ENCODE measurements around the gene SELENON. TPM values are rescaled to one million over a fixed set of nuclear protein-coding genes. Genes with fewer than 3 reads are reported as not detected.

SELENON gene
- total RNA-seq, 6 experiments from 2014 or later: 11.9 to 21.8 (median 17.8) TPM

GRCh38 chr1:25782608-25783201 is 17.3 kb upstream of the SELENON start:
- H3K4me3 ChIP-seq: no peak overlapping the region
- TF ChIP-seq, protein P1, sequence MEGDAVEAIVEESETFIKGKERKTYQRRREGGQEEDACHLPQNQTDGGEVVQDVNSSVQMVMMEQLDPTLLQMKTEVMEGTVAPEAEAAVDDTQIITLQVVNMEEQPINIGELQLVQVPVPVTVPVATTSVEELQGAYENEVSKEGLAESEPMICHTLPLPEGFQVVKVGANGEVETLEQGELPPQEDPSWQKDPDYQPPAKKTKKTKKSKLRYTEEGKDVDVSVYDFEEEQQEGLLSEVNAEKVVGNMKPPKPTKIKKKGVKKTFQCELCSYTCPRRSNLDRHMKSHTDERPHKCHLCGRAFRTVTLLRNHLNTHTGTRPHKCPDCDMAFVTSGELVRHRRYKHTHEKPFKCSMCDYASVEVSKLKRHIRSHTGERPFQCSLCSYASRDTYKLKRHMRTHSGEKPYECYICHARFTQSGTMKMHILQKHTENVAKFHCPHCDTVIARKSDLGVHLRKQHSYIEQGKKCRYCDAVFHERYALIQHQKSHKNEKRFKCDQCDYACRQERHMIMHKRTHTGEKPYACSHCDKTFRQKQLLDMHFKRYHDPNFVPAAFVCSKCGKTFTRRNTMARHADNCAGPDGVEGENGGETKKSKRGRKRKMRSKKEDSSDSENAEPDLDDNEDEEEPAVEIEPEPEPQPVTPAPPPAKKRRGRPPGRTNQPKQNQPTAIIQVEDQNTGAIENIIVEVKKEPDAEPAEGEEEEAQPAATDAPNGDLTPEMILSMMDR (IDR thresholded peaks at IDR 0.05): no peak
- no peak for TF ChIP-seq POLR2A (IDR thresholded peaks at IDR 0.05)
- ATAC-seq: no peak
- H3K27me3 ChIP-seq: no peaks in the 10 kb centered on the region
- H3K36me3 ChIP-seq: peaks cover 0 to 4% (median 0%) of the 10 kb centered on the region in 4 donors
- H3K27ac ChIP-seq: no peak overlapping the region
- peaks cover 0 to 17% (median 8%) of the 10 kb centered on the region in 4 donors for H3K4me1 ChIP-seq
- intact Hi-C loops (cut with DNase I): no loop called here
- H3K9me3 ChIP-seq: no peaks in the 10 kb centered on the region
- no peak for DNase-seq
- WGBS (ENCODE audit: insufficient coverage, low coverage, low lambda C conversion rate, missing lambda C conversion rate): 49% methylated on average over 13 of the region's 18 CpGs

DNA sequence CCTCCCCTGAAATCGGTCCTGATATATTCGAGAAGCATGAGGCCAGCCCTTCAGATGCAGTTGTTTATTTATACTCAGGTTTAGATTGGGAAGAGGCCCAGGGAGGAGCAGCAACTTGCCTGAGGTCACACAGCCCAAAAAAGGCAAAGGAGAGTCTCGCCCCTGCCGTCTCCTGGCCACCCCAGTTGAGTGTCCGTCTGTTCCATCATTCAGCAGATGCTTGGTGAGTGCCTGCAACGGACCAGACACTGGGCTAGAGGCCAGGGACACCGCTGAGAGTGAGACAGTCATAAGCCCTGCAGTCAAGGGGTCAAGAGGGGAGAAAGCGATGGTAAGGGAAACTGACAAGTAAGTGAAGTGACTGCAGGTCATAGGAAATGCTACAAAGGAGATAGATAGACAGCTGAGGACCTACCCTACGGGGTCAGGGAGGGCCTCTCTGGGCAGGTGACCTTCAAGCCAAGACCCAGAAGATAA is 15.4 kb upstream of the SELENON start:
- Histone ChIP-seq H3K36me3 (peaks cover 0 to 4% (median 0%) of the 10 kb centered on the region in 4 donors), H3K27ac (no peak overlapping the region), H3K4me3 (no peak overlapping the region), H3K27me3 (no peaks in the 10 kb centered on the region), H3K9me3 (no peaks in the 10 kb centered on the region), H3K4me1 (peaks cover 0 to 17% (median 8%) of the 10 kb centered on the region in 4 donors)
- TF ChIP-seq POLR2A (IDR thresholded peaks at IDR 0.05): no peak
- TF ChIP-seq, protein P1 (IDR thresholded peaks at IDR 0.05): no peak
- WGBS (ENCODE audit: insufficient coverage, low coverage, low lambda C conversion rate, missing lambda C conversion rate): 63% methylated on average over 7 of the region's 9 CpGs
- intact Hi-C loops (cut with DNase I): no loop called here
- ATAC-seq: peak in 3 of 4 donors; percentile 17 to 32 (median 22)
- DNase-seq: no peak

- Histone ChIP-seq H3K9me3 (no peaks in the 10 kb centered on the region), H3K27me3 (no peaks in the 10 kb centered on the region), H3K4me1 (peaks cover 0 to 9% (median 4%) of the 10 kb centered on the region in 4 donors), H3K36me3 (peaks cover 0 to 4% (median 0%) of the 10 kb centered on the region in 4 donors), H3K4me3 (no peak overlapping the region), H3K27ac (no peak overlapping the region)
- ATAC-seq: no peak
- TF ChIP-seq, protein P1 (IDR thresholded peaks at IDR 0.05): no peak
- TF ChIP-seq POLR2A (IDR thresholded peaks at IDR 0.05): no peak
- intact Hi-C loops (cut with DNase I): no loop called here
- DNase-seq: no peak
- WGBS (ENCODE audit: insufficient coverage, low coverage, low lambda C conversion rate, missing lambda C conversion rate): 77% methylated on average over 7 of the region's 10 CpGs
Measured at GRCh38 chr1:25785333-25786067, 14.5 kb upstream of the SELENON start.

DNA sequence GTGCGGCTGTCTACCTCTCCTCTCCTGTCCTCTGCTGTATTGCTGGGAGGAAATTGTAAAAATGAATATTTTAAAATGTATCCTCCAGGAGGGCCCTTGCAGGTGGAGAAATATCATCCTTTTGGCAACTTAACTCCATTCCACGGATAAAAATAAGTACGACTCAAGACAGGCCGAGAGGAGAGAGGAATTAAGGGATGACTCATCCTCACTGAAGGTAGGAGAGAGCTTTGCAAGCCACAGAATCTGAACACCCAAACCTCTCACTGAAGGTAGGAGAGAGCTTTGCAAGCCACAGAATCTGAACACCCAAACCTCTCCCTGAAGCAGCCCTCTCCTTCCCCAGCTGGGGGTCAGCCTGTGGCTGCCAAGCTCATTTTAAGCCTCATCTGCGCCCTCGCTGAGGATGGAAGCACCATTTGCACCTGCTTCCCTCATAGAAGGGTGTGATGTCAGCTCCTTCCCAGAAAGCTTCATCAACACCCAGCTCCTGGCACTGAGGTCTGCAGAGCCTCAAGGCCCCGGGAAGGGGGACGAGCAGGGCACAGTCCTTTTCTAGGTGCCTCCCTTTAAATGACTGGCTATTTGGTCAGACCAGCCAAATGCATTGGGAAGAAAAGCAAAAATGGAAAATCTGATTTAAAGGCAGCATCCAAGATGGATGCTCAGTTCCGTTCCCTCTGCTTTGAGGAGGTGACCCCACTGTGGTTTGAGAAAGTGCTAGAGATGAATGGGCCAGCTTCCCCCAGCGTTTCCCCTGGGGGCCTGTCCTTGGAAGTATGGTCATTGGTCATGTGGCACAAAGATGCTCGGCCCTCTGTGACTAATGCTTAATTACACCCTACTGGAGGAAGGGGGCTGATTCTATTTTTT is 12.9 kb upstream of the SELENON start:
- H3K27me3 ChIP-seq: no peaks in the 10 kb centered on the region
- 79% methylated on average over 6 of the region's 11 CpGs for WGBS (ENCODE audit: insufficient coverage, low coverage, low lambda C conversion rate, missing lambda C conversion rate)
- TF ChIP-seq, protein P1 (IDR thresholded peaks at IDR 0.05): no peak
- TF ChIP-seq POLR2A (IDR thresholded peaks at IDR 0.05): no peak
- intact Hi-C loops (cut with DNase I): no loop called here
- DNase-seq: no peak
- no peak overlapping the region for H3K4me3 ChIP-seq
- no peak for ATAC-seq
- no peak overlapping the region for H3K27ac ChIP-seq
- H3K9me3 ChIP-seq: no peaks in the 10 kb centered on the region
- H3K4me1 ChIP-seq: no peaks in the 10 kb centered on the region
- peaks cover 0 to 4% (median 0%) of the 10 kb centered on the region in 4 donors for H3K36me3 ChIP-seq
